WTC11 (cell line): ENCODE results near the gene ASB13. TPM values are rescaled to one million over a fixed set of nuclear protein-coding genes. Genes with fewer than 3 reads are reported as not detected.

Experiments used
- ATAC-seq: fragments of 200-7000 bp; cut with Tn5 transposase; 2 replicates; pipeline ENCODE4 v1.10.0; 2021; ENCODE audit warnings: mild to moderate bottlenecking, moderate library complexity
- CTCF ChIA-PET: fragments of 300-600 bp; sonication (Branson Sonifier 250); formaldehyde crosslinking; loops from one replicate; lab custom pipeline; 2021; ENCODE audit warnings: antibody characterized with exemption; lab: Charles Lee
- POLR2A ChIA-PET: fragments of 350-600 bp; sonication (Branson Sonifier 250); formaldehyde crosslinking; loops from one replicate; lab custom pipeline; 2021; ENCODE audit warnings: antibody characterized with exemption; lab: Charles Lee
- DNase-seq: peaks from one replicate; pipeline ENCODE4 v3.0.0; 2021; ENCODE audit warnings: low spot score
- H3K27ac Mint-ChIP-seq: 2 replicates; pipeline ENCODE4 v1.8.0; 2021; ENCODE audit warnings: mixed read lengths
- H3K27me3 Mint-ChIP-seq: 2 replicates; pipeline ENCODE4 v1.8.0; 2021; ENCODE audit warnings: low read depth, mild to moderate bottlenecking, moderate library complexity, mixed read lengths
- H3K36me3 Mint-ChIP-seq: 2 replicates; pipeline ENCODE4 v1.8.0; 2021; ENCODE audit warnings: mixed read lengths
- H3K4me1 Mint-ChIP-seq: 2 replicates; pipeline ENCODE4 v1.8.0; 2022; ENCODE audit warnings: mixed read lengths
- H3K4me3 Mint-ChIP-seq: 2 replicates; pipeline ENCODE4 v1.8.0; 2021; ENCODE audit warnings: mild to moderate bottlenecking, moderate library complexity, mixed read lengths
- H3K9me3 Mint-ChIP-seq: 2 replicates; pipeline ENCODE4 v1.8.0; 2021; ENCODE audit warnings: mixed read lengths
- ARID4B ChIP-seq: sonication (generic); formaldehyde crosslinking; IDR thresholded peaks from 2 replicates; pipeline ENCODE4 v1.8.0; 2023; ENCODE audit warnings: missing genetic modification reagents, mild to moderate bottlenecking, borderline replicate concordance
- CREB1 ChIP-seq: sonication (generic); formaldehyde crosslinking; IDR thresholded peaks from 2 replicates; pipeline ENCODE4 v1.8.0; 2023; ENCODE audit warnings: mild to moderate bottlenecking, missing genetic modification reagents
- ESRRA ChIP-seq: sonication (generic); formaldehyde crosslinking; IDR thresholded peaks from 2 replicates; pipeline ENCODE4 v1.8.1; 2022; ENCODE audit warnings: mild to moderate bottlenecking, missing genetic modification reagents, borderline replicate concordance
- ETV6 ChIP-seq: sonication (generic); formaldehyde crosslinking; IDR thresholded peaks from 2 replicates; pipeline ENCODE4 v1.8.1; 2022; ENCODE audit warnings: mild to moderate bottlenecking, missing genetic modification reagents
- FOXJ3 ChIP-seq: sonication (generic); formaldehyde crosslinking; IDR thresholded peaks from 2 replicates; pipeline ENCODE4 v1.9.0; 2021; ENCODE audit warnings: missing genetic modification reagents, mild to moderate bottlenecking, borderline replicate concordance
- FOXK1 ChIP-seq: sonication (generic); formaldehyde crosslinking; IDR thresholded peaks from 2 replicates; pipeline ENCODE4 v1.8.0; 2022; ENCODE audit warnings: mild to moderate bottlenecking, moderate library complexity, missing genetic modification reagents
- HMGA2 ChIP-seq: fragments of 250-450 bp; sonication (Bioruptor Pico); IDR thresholded peaks from 2 replicates; pipeline ENCODE4 v1.4.0; 2021; ENCODE audit warnings: mild to moderate bottlenecking, moderate library complexity
- NFYB ChIP-seq: sonication (generic); formaldehyde crosslinking; conservative IDR thresholded peaks from 2 replicates; pipeline ENCODE4 v1.8.0; 2022; ENCODE audit warnings: low read depth, missing genetic modification reagents
- NR3C1 ChIP-seq: sonication (generic); formaldehyde crosslinking; conservative IDR thresholded peaks from 2 replicates; pipeline ENCODE4 v1.8.1; 2023; ENCODE audit warnings: low read depth, mild to moderate bottlenecking, missing genetic modification reagents
- RORB ChIP-seq: fragments of 250-450 bp; sonication (Bioruptor Pico); IDR thresholded peaks from 2 replicates; pipeline ENCODE4 v1.9.0; 2021; ENCODE audit warnings: mild to moderate bottlenecking
- TCF7 ChIP-seq: sonication (generic); formaldehyde crosslinking; IDR thresholded peaks from 2 replicates; pipeline ENCODE4 v1.8.0; 2022; ENCODE audit warnings: mild to moderate bottlenecking, low read depth, missing genetic modification reagents, moderate library complexity
- ZMAT4 ChIP-seq: fragments of 250-450 bp; sonication (Bioruptor Pico); IDR thresholded peaks from 2 replicates; pipeline ENCODE4 v1.9.0; 2021; ENCODE audit warnings: mild to moderate bottlenecking
- ZNF396 ChIP-seq: fragments of 250-450 bp; sonication (Bioruptor Pico); IDR thresholded peaks from 2 replicates; pipeline ENCODE4 v1.8.0; 2021; ENCODE audit warnings: mild to moderate bottlenecking, moderate library complexity, borderline replicate concordance
- total RNA-seq: library from RNA; stranded (reverse); gene quantifications from 3 replicates; pipeline ENCODE4 v1.2.3, GENCODE V29; 2021

Gene ASB13
- total RNA-seq, 1 experiment from 2014 or later = 23.4 TPM

GRCh38 chr10:5645944-5646617, 20.3 kb downstream of the ASB13 start (continued):
- TF ChIP-seq ARID4B (CRISPR knock-in tag) (no peak), FOXK1 (CRISPR knock-in tag) (no peak)
- TF ChIP-seq, all 79 proteins: peak for 0

DNA sequence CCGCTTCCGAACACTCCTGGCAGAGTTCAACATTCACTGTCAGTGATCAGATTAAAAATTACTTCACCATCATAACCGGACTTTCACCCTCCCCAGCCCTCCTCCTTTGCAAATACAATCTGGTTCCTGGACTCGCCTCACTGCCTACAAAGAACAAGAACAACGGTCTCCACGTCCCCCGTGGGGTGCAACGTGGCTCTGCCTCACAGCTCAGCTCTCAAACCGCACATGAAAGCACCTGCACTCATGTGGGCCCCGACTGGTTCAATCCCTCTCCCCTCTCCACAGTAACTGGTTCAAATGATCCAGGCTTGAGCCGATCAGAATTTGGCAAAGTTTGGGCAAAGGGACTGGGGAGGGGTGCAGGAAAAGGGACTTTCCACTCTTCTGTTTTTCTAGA, 21.0 kb downstream of the ASB13 start:
- H3K9me3 Mint-ChIP-seq = no peaks in the 10 kb centered on the region
- peaks cover 45% of the 10 kb centered on the region for H3K36me3 Mint-ChIP-seq
- ATAC-seq = no peak
- H3K27me3 Mint-ChIP-seq = no peaks in the 10 kb centered on the region
- TF ChIP-seq CREB1 (CRISPR knock-in tag) = no peak
- CTCF ChIA-PET = interaction anchor here (1.6 kb wide), 1 partner anchor 15 kb away, joined by 4 read pairs; no protein-coding TSS in a partner anchor
- H3K27ac Mint-ChIP-seq = no peak overlapping the region
- DNase-seq = no peak
- no peaks in the 10 kb centered on the region for H3K4me1 Mint-ChIP-seq
- no peak overlapping the region for H3K4me3 Mint-ChIP-seq
- POLR2A ChIA-PET = no interaction called here

- Mint-ChIP-seq H3K4me1 (no peaks in the 10 kb centered on the region), H3K27me3 (no peaks in the 10 kb centered on the region), H3K36me3 (peaks cover 50% of the 10 kb centered on the region), H3K4me3 (no peak overlapping the region), H3K9me3 (no peaks in the 10 kb centered on the region), H3K27ac (no peak overlapping the region)
- DNase-seq (no peak), ATAC-seq (no peak)
- TF ChIP-seq HMGA2 (CRISPR knock-in tag) (0 out of 2 replicates have a peak, but pooled peaks have one; percentile 31), ETV6 (CRISPR knock-in tag) (no peak), ESRRA (CRISPR knock-in tag) (no peak), TCF7 (CRISPR knock-in tag) (no peak), NR3C1 (CRISPR knock-in tag) (no peak), NFYB (CRISPR knock-in tag) (no peak)
- POLR2A ChIA-PET = no interaction called here
- CTCF ChIA-PET = interaction anchor here (1.6 kb wide), 1 partner anchor 15 kb away, joined by 4 read pairs; no protein-coding TSS in a partner anchor
Measured at GRCh38 chr10:5644930-5645329, 21.5 kb downstream of the ASB13 start.

DNA sequence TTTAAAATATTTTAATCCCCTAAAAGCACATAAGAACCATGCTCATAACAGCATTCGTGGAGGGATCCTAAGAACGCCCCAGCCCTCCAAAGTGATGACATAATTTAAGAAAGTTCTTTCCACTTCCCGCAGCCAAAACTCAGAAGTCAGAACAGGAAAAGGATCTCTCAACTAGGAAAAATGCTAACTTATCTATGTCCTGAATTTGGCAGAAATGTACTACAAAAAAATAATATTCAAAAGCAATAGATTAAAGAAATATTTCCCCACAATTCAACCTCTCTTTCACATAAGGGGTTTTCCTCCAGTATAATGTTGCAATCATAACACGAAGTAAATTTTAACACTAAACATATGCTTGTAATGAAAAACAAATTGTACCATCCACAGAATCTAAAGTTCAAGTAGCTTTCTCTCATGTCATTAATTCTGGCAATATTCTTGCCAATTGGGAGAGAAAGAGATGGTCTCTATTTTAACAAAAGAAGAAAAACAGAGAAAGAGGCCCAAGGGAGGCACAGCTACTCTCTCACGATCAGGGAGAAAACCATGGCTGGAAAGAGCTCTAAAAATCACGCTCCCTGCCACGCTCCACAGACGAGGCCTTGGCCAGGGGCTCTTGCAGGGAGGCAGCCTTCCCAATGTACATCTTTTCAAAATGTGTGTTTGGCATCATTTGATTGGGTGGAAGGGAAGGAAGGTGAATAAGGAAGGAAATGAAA, 22.9 kb downstream of the ASB13 start:
- H3K4me3 Mint-ChIP-seq = no peak overlapping the region

GRCh38 chr10:5641501-5641900, 24.9 kb downstream of the ASB13 start:
- no peak for ATAC-seq
- H3K9me3 Mint-ChIP-seq = no peaks in the 10 kb centered on the region
- no peak overlapping the region for H3K4me3 Mint-ChIP-seq
- H3K4me1 Mint-ChIP-seq = no peaks in the 10 kb centered on the region
- CTCF ChIA-PET = interaction anchor here (1.0 kb wide), 1 partner anchor 18 kb away, joined by 3 read pairs; no protein-coding TSS in a partner anchor
- peaks cover 48% of the 10 kb centered on the region for H3K36me3 Mint-ChIP-seq
- TF ChIP-seq ZMAT4 (CRISPR knock-in tag) = no peak
- TF ChIP-seq, all 79 proteins: peak for 0
- Mint-ChIP-seq H3K27me3 (no peaks in the 10 kb centered on the region), H3K27ac (peak overlapping the region; percentile 57; the same call in 1 of the 2 replicates)
- no peak for DNase-seq
- POLR2A ChIA-PET = no interaction called here

More for the DNA sequence above, 22.9 kb downstream of the ASB13 start:
- Mint-ChIP-seq H3K27ac (peak overlapping the region; percentile 15; the same call in 1 of the 2 replicates), H3K27me3 (no peaks in the 10 kb centered on the region), H3K4me1 (no peaks in the 10 kb centered on the region), H3K36me3 (peaks cover 56% of the 10 kb centered on the region), H3K9me3 (no peaks in the 10 kb centered on the region)
- DNase-seq (no peak), ATAC-seq (no peak)
- CTCF ChIA-PET = interaction anchor here (0.9 kb wide), 1 partner anchor 13 kb away, joined by 3 read pairs; no protein-coding TSS in a partner anchor
- no peak for TF ChIP-seq TCF7 (CRISPR knock-in tag)
- no peak for TF ChIP-seq HMGA2 (CRISPR knock-in tag)
- TF ChIP-seq ZNF396 (CRISPR knock-in tag) = no peak
- no peak for TF ChIP-seq FOXJ3 (CRISPR knock-in tag)
- TF ChIP-seq RORB (CRISPR knock-in tag) = no peak
- POLR2A ChIA-PET = no interaction called here
